Measurements from ENCODE around the gene ZMPSTE24.

- TF ChIP-seq ESRRG (CRISPR knock-in tag; IDR thresholded peaks at IDR 0.05) (no peak), PATZ1 (CRISPR knock-in tag; IDR thresholded peaks at IDR 0.05; ENCODE audit: borderline replicate concordance) (no peak), TSHZ2 (CRISPR knock-in tag; IDR thresholded peaks at IDR 0.05) (no peak), CSRNP3 (CRISPR knock-in tag; IDR thresholded peaks at IDR 0.05) (no peak), CSDC2 (CRISPR knock-in tag; IDR thresholded peaks at IDR 0.05) (no peak), TCF4 (CRISPR knock-in tag; IDR thresholded peaks at IDR 0.05; ENCODE audit: borderline replicate concordance) (no peak), ARNTL (CRISPR knock-in tag; IDR thresholded peaks at IDR 0.05; ENCODE audit: borderline replicate concordance, low read depth) (no peak)
Measured at GRCh38 chr1:40305451-40305850, 47.4 kb downstream of the ZMPSTE24 start.
